ENCODE measurements around the gene DCAKD.

Gene DCAKD

DNA sequence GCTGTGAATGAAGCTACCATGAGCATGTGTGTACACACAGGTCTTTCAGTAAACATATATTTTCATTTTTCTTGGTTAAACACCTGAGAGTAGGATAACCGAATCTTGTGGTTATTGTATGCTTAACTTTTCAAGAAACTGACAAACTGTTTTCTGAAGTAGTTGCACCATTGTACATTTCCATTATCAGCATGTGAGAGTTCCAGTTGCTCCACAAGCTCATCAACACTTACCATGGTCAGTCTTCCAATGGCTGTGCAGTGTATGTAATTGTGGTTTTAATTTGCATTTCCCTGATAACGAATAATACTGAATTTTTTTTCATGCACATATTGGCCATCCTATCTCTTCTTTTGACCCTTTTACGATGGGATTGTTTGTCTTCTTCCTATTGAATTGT lies 52.0 kb downstream of the DCAKD start:
- ATAC-seq = no peak
- TF ChIP-seq ZNF70 (CRISPR knock-in tag; IDR thresholded peaks at IDR 0.05) (no peak), ESRRG (CRISPR knock-in tag; IDR thresholded peaks at IDR 0.05) (no peak), CSRNP3 (CRISPR knock-in tag; IDR thresholded peaks at IDR 0.05) (no peak), TCF4 (CRISPR knock-in tag; IDR thresholded peaks at IDR 0.05; ENCODE audit: borderline replicate concordance) (no peak), CSDC2 (CRISPR knock-in tag; IDR thresholded peaks at IDR 0.05) (no peak), ISL1 (CRISPR knock-in tag; IDR thresholded peaks at IDR 0.05) (no peak), OSR1 (CRISPR knock-in tag; IDR thresholded peaks at IDR 0.05) (no peak), PPARA (CRISPR knock-in tag; IDR thresholded peaks at IDR 0.05; ENCODE audit: borderline replicate concordance) (no peak), ZFP30 (CRISPR knock-in tag; IDR thresholded peaks at IDR 0.05) (no peak), TOX (CRISPR knock-in tag; IDR thresholded peaks at IDR 0.05; ENCODE audit: borderline replicate concordance) (no peak), TSHZ2 (CRISPR knock-in tag; IDR thresholded peaks at IDR 0.05) (no peak), GLIS3 (CRISPR knock-in tag; IDR thresholded peaks at IDR 0.05) (no peak)
- TF ChIP-seq, protein P1, sequence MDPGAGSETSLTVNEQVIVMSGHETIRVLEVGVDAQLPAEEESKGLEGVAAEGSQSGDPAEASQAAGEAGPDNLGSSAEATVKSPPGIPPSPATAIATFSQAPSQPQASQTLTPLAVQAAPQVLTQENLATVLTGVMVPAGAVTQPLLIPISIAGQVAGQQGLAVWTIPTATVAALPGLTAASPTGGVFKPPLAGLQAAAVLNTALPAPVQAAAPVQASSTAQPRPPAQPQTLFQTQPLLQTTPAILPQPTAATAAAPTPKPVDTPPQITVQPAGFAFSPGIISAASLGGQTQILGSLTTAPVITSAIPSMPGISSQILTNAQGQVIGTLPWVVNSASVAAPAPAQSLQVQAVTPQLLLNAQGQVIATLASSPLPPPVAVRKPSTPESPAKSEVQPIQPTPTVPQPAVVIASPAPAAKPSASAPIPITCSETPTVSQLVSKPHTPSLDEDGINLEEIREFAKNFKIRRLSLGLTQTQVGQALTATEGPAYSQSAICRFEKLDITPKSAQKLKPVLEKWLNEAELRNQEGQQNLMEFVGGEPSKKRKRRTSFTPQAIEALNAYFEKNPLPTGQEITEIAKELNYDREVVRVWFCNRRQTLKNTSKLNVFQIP (CRISPR knock-in tag; IDR thresholded peaks at IDR 0.05; ENCODE audit: borderline replicate concordance, low read depth) = no peak
- TF ChIP-seq, protein P2, sequence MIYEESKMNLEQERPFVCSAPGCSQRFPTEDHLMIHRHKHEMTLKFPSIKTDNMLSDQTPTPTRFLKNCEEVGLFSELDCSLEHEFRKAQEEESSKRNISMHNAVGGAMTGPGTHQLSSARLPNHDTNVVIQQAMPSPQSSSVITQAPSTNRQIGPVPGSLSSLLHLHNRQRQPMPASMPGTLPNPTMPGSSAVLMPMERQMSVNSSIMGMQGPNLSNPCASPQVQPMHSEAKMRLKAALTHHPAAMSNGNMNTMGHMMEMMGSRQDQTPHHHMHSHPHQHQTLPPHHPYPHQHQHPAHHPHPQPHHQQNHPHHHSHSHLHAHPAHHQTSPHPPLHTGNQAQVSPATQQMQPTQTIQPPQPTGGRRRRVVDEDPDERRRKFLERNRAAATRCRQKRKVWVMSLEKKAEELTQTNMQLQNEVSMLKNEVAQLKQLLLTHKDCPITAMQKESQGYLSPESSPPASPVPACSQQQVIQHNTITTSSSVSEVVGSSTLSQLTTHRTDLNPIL (CRISPR knock-in tag; IDR thresholded peaks at IDR 0.05; ENCODE audit: low read depth) = no peak

DNA sequence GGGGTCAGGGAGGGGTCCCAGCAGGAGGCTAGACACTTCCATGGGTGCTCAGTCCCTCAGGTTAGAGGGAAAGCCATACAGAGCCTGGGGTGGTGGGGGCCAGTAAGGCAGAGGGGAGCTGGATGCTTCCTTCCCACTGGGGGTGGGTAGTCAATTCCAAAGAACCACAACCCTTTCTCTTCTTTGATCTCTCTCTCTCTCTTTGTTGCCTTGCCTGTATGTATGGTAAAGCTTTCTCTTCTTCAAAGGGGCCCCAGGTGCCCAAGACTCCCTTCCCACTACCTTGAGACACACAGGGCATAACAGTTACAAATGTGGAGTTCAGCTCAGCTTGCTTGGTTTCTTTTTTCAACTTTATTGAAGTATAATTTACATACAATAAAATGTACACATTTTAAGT lies 52.8 kb downstream of the DCAKD start:
- TF ChIP-seq ARNTL (CRISPR knock-in tag; IDR thresholded peaks at IDR 0.05; ENCODE audit: borderline replicate concordance, low read depth) = no peak
- no peak for TF ChIP-seq ZFP30 (CRISPR knock-in tag; IDR thresholded peaks at IDR 0.05)
- no peak for TF ChIP-seq ZFP3 (CRISPR knock-in tag; IDR thresholded peaks at IDR 0.05)
- no peak for TF ChIP-seq SNAI2 (CRISPR knock-in tag; IDR thresholded peaks at IDR 0.05)
- no peak for TF ChIP-seq ISL1 (CRISPR knock-in tag; IDR thresholded peaks at IDR 0.05)
- no peak for TF ChIP-seq TSHZ2 (CRISPR knock-in tag; IDR thresholded peaks at IDR 0.05)
- TF ChIP-seq ZNF565 (CRISPR knock-in tag; conservative IDR thresholded peaks at IDR 0.05; ENCODE audit: low read depth) = no peak
- TF ChIP-seq BACH2 (CRISPR knock-in tag; IDR thresholded peaks at IDR 0.05; ENCODE audit: borderline replicate concordance) = no peak
- no peak for TF ChIP-seq OSR1 (CRISPR knock-in tag; IDR thresholded peaks at IDR 0.05)
- no peak for TF ChIP-seq TOX (CRISPR knock-in tag; IDR thresholded peaks at IDR 0.05; ENCODE audit: borderline replicate concordance)
- TF ChIP-seq RARB (CRISPR knock-in tag; IDR thresholded peaks at IDR 0.05) = no peak
- TF ChIP-seq CSRNP3 (CRISPR knock-in tag; IDR thresholded peaks at IDR 0.05) = no peak
- TF ChIP-seq, protein P2 (CRISPR knock-in tag; IDR thresholded peaks at IDR 0.05; ENCODE audit: low read depth) = no peak
- TF ChIP-seq TCF4 (CRISPR knock-in tag; IDR thresholded peaks at IDR 0.05; ENCODE audit: borderline replicate concordance) = no peak
- TF ChIP-seq, protein P1 (CRISPR knock-in tag; IDR thresholded peaks at IDR 0.05; ENCODE audit: borderline replicate concordance, low read depth) = no peak
- no peak for ATAC-seq

All from SK-N-SH treated with all-trans-retinoic acid at 6 μM for 48 hours (cell line).